ENCODE results near the gene PSEN1. TPM values are rescaled to one million over a fixed set of nuclear protein-coding genes. Genes with fewer than 3 reads are reported as not detected.

PSEN1 gene
- total RNA-seq, 1 experiment from 2014 or later: 26.9 TPM

DNA sequence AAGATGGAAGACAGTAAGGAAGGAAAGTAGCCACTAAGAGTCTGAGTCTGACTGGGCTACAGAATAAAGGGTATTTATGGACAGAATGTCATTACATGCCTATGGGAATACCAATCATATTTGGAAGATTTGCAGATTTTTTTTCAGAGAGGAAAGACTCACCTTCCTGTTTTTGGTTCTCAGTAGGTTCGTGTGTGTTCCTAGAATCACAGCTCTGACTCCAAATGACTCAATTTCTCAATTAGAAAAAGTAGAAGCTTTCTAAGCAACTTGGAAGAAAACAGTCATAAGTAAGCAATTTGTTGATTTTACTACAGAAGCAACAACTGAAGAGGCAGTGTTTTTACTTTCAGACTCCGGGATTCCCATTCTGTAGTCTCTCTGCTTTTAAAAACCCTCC lies 85.6 kb downstream of the PSEN1 start:
- ChIA-PET POLR2A (no interaction called here), CTCF (no interaction called here), RAD21 (ENCODE audit: low non-redundant PET in 1 of 2, low total read pairs in 2 of 2, uncharacterized antibody in 2 of 2, unreplicated experiment in 2 of 2) (no interaction called here)
- Histone ChIP-seq H3K4me2 (ENCODE audit: low read length) (no peak overlapping the region), H3K36me3 (ENCODE audit: control insufficient read depth in 1 of 2, insufficient read depth in 2 of 2, low read length in 2 of 2) (peaks cover 4 to 13% of the 10 kb centered on the region in 2 experiments; a peak in 3 of 4 replicates), H3K27me3 (ENCODE audit: insufficient read depth, low read length) (no peaks in the 10 kb centered on the region), H3K9me3 (ENCODE audit: control insufficient read depth in 1 of 2, insufficient read depth in 1 of 2, low read depth in 1 of 2, low read length in 2 of 2) (no peaks in the 10 kb centered on the region), H3K4me1 (ENCODE audit: control insufficient read depth in 1 of 2, insufficient read depth in 2 of 2, low read length in 2 of 2) (no peaks in the 10 kb centered on the region), H2AFZ (ENCODE audit: low read depth, low read length, poor library complexity, severe bottlenecking) (no peak overlapping the region), H4K20me1 (ENCODE audit: insufficient read depth) (no peaks in the 10 kb centered on the region), H3K4me3 (replicated peaks in 1 of 2; ENCODE audit: low read depth in 1 of 2, low read length in 2 of 2) (no peak overlapping the region), H3K9ac (ENCODE audit: low read length) (no peak overlapping the region), H3K79me2 (ENCODE audit: insufficient read depth, low read length) (no peaks in the 10 kb centered on the region), H3K27ac (ENCODE audit: low read depth, low read length) (no peak overlapping the region), H3K9me2 (ENCODE audit: insufficient read depth) (no peaks in the 10 kb centered on the region)
- BruUV-seq (replicated peaks): no TSS peak
- intact Hi-C loops (cut with micrococcal nuclease): no loop called here
- TF ChIP-seq, protein P1, sequence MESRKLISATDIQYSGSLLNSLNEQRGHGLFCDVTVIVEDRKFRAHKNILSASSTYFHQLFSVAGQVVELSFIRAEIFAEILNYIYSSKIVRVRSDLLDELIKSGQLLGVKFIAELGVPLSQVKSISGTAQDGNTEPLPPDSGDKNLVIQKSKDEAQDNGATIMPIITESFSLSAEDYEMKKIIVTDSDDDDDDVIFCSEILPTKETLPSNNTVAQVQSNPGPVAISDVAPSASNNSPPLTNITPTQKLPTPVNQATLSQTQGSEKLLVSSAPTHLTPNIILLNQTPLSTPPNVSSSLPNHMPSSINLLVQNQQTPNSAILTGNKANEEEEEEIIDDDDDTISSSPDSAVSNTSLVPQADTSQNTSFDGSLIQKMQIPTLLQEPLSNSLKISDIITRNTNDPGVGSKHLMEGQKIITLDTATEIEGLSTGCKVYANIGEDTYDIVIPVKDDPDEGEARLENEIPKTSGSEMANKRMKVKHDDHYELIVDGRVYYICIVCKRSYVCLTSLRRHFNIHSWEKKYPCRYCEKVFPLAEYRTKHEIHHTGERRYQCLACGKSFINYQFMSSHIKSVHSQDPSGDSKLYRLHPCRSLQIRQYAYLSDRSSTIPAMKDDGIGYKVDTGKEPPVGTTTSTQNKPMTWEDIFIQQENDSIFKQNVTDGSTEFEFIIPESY (IDR thresholded peaks at IDR 0.05; ENCODE audit: extremely low read depth, insufficient replicate concordance, low read length): no peak
- TF ChIP-seq, protein P2, sequence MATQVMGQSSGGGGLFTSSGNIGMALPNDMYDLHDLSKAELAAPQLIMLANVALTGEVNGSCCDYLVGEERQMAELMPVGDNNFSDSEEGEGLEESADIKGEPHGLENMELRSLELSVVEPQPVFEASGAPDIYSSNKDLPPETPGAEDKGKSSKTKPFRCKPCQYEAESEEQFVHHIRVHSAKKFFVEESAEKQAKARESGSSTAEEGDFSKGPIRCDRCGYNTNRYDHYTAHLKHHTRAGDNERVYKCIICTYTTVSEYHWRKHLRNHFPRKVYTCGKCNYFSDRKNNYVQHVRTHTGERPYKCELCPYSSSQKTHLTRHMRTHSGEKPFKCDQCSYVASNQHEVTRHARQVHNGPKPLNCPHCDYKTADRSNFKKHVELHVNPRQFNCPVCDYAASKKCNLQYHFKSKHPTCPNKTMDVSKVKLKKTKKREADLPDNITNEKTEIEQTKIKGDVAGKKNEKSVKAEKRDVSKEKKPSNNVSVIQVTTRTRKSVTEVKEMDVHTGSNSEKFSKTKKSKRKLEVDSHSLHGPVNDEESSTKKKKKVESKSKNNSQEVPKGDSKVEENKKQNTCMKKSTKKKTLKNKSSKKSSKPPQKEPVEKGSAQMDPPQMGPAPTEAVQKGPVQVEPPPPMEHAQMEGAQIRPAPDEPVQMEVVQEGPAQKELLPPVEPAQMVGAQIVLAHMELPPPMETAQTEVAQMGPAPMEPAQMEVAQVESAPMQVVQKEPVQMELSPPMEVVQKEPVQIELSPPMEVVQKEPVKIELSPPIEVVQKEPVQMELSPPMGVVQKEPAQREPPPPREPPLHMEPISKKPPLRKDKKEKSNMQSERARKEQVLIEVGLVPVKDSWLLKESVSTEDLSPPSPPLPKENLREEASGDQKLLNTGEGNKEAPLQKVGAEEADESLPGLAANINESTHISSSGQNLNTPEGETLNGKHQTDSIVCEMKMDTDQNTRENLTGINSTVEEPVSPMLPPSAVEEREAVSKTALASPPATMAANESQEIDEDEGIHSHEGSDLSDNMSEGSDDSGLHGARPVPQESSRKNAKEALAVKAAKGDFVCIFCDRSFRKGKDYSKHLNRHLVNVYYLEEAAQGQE (IDR thresholded peaks at IDR 0.05; ENCODE audit: low read depth): no peak
- TF ChIP-seq ZNF274 (IDR thresholded peaks at IDR 0.05; ENCODE audit: low read depth, low read length) (no peak), FOSL1 (IDR thresholded peaks at IDR 0.05; ENCODE audit: low read depth) (no peak), SP1 (IDR thresholded peaks at IDR 0.05; ENCODE audit: low read depth) (no peak), TCF7L2 (IDR thresholded peaks at IDR 0.05; ENCODE audit: borderline replicate concordance, extremely low read depth, insufficient read depth, insufficient read length) (no peak)
- DNase-seq (ENCODE audit: low read depth, low spot score) (no peak), ATAC-seq (no peak)

Data from HCT116 (cell line).